Stimulated activated CD4-positive, alpha-beta T cell treated with anti-CD3 and anti-CD28 coated beads, Interleukin-2, amount 100 ng/mL, for 4 hours (primary cell): ENCODE results near the gene ZDHHC11.
"Not testable (repeated sequence)": the region's sequence is repeated elsewhere in the genome, so short reads cannot be mapped to it uniquely, and the experiment has no call there.

ENCODE experiments used
- DNase-seq: peaks from one replicate; pipeline ENCODE4 v3.0.0-alpha.2; 2020; ENCODE audit warnings: low read depth

The ZDHHC11 gene

GRCh38 chr5:775595-775960 lies 75.2 kb downstream of the ZDHHC11 start:
- DNase-seq = not testable (repeated sequence)

GRCh38 chr5:774854-775505 lies 75.8 kb downstream of the ZDHHC11 start:
- not testable (repeated sequence) for DNase-seq

- DNase-seq = not testable (repeated sequence)
Observed at GRCh38 chr5:774304-774703, 76.5 kb downstream of the ZDHHC11 start.

GRCh38 chr5:773517-774264 lies 77.1 kb downstream of the ZDHHC11 start:
- no peak for DNase-seq

GRCh38 chr5:772931-773330 lies 77.9 kb downstream of the ZDHHC11 start:
- not testable (repeated sequence) for DNase-seq

GRCh38 chr5:772547-772890 lies 78.3 kb downstream of the ZDHHC11 start:
- DNase-seq = not testable (repeated sequence)

- not testable (repeated sequence) for DNase-seq
Observed at GRCh38 chr5:771841-772546, 78.8 kb downstream of the ZDHHC11 start.

- not testable (repeated sequence) for DNase-seq
Observed at GRCh38 chr5:771087-771781, 79.6 kb downstream of the ZDHHC11 start.

- DNase-seq = not testable (repeated sequence)
Observed at GRCh38 chr5:770585-770984, 80.2 kb downstream of the ZDHHC11 start.

- not testable (repeated sequence) for DNase-seq
Observed at GRCh38 chr5:769485-770145, 81.2 kb downstream of the ZDHHC11 start.

GRCh38 chr5:766666-767431 lies 83.9 kb downstream of the ZDHHC11 start:
- no peak for DNase-seq

- no peak for DNase-seq
Observed at GRCh38 chr5:765948-766631, 84.7 kb downstream of the ZDHHC11 start.

- DNase-seq = no peak
Observed at GRCh38 chr5:763998-764781, 86.6 kb downstream of the ZDHHC11 start.

- no peak for DNase-seq
Observed at GRCh38 chr5:763397-763796, 87.4 kb downstream of the ZDHHC11 start.

GRCh38 chr5:762996-763395 lies 87.8 kb downstream of the ZDHHC11 start:
- not testable (repeated sequence) for DNase-seq

- DNase-seq = no peak
Observed at GRCh38 chr5:761854-762710, 88.7 kb downstream of the ZDHHC11 start.

GRCh38 chr5:761059-761771 lies 89.6 kb downstream of the ZDHHC11 start:
- DNase-seq = no peak
